HepG2 (cell line): ENCODE results near the gene FOXA1. TPM values are rescaled to one million over a fixed set of nuclear protein-coding genes. Genes with fewer than 3 reads are reported as not detected.
A peak's percentile ranks its signal among the peaks of the same experiment; 100 is the strongest.

ENCODE experiments used
- ARNT ChIP-seq: fragments of 450-650 bp; IDR thresholded peaks from 2 replicates; pipeline ENCODE4 v1.6.1; 2017
- ASH2L ChIP-seq: fragments of 300-600, 200-600 bp; sonication (generic); IDR thresholded peaks from 2 replicates; pipeline ENCODE4 v1.7.0; 2017; ENCODE audit warnings: low read depth, mild to moderate bottlenecking, moderate library complexity, mixed read lengths, low read length; ENCODE audit not compliant: insufficient read length
- BCL6 ChIP-seq: IDR thresholded peaks from 2 replicates; pipeline ENCODE4 v1.6.1; 2016; ENCODE audit warnings: missing genetic modification reagents, missing compliant biosample characterization
- CREM ChIP-seq, 2 experiments: sonication (generic) in 1 of 2; formaldehyde crosslinking in 1 of 2; IDR thresholded peaks; 2 replicates each; pipeline versions ENCODE4 v1.4.0 to v1.6.1; 2016 to 2020; ENCODE audit warnings: antibody characterized with exemption in 1 of 2, mild to moderate bottlenecking in 1 of 2, missing genetic modification reagents in 1 of 2
- DMAP1 ChIP-seq: IDR thresholded peaks from 2 replicates; pipeline ENCODE4 v1.6.1; 2016
- HDAC1 ChIP-seq: sonication (generic); formaldehyde crosslinking; IDR thresholded peaks from 2 replicates; pipeline ENCODE4 v1.5.1; 2020; ENCODE audit warnings: mild to moderate bottlenecking, missing genetic modification reagents
- HNF4A ChIP-seq: sonication (generic); formaldehyde crosslinking; IDR thresholded peaks from 2 replicates; pipeline ENCODE4 v1.4.0; 2020; ENCODE audit warnings: missing genetic modification reagents
- MAFG ChIP-seq: sonication (generic); formaldehyde crosslinking; IDR thresholded peaks from 2 replicates; pipeline ENCODE4 v1.5.1; 2020; ENCODE audit warnings: mild to moderate bottlenecking, missing genetic modification reagents
- MIXL1 ChIP-seq: IDR thresholded peaks from 2 replicates; pipeline ENCODE4 v1.6.1; 2016
- NFYC ChIP-seq: IDR thresholded peaks from 2 replicates; pipeline ENCODE4 v1.6.1; 2016; ENCODE audit warnings: missing genetic modification reagents, missing compliant biosample characterization
- PHF5A ChIP-seq: IDR thresholded peaks from one replicate; pipeline ENCODE4 v1.6.1; 2018; ENCODE audit warnings: low read depth, missing genetic modification reagents; ENCODE audit not compliant: unreplicated experiment
- SRY ChIP-seq: sonication (generic); formaldehyde crosslinking; IDR thresholded peaks from 2 replicates; pipeline ENCODE4 v1.8.0; 2022; ENCODE audit warnings: mild to moderate bottlenecking, missing genetic modification reagents
- TOPORS ChIP-seq: sonication (generic); formaldehyde crosslinking; IDR thresholded peaks from 2 replicates; pipeline ENCODE4 v1.8.0; 2023; ENCODE audit warnings: mild to moderate bottlenecking, missing genetic modification reagents
- ZFP82 ChIP-seq: sonication (generic); formaldehyde crosslinking; IDR thresholded peaks from 2 replicates; pipeline ENCODE4 v1.5.1; 2020; ENCODE audit warnings: mild to moderate bottlenecking, missing genetic modification reagents, borderline replicate concordance
- ZNF253 ChIP-seq: sonication (generic); formaldehyde crosslinking; IDR thresholded peaks from 2 replicates; pipeline ENCODE4 v1.8.0; 2022; ENCODE audit warnings: mild to moderate bottlenecking, missing genetic modification reagents, borderline replicate concordance
- ZNF260 ChIP-seq: sonication (generic); formaldehyde crosslinking; IDR thresholded peaks from 2 replicates; pipeline ENCODE4 v1.4.0; 2020; ENCODE audit warnings: missing genetic modification reagents, low read depth, mild to moderate bottlenecking, borderline replicate concordance
- ZNF331 ChIP-seq: sonication (generic); formaldehyde crosslinking; IDR thresholded peaks from 2 replicates; pipeline ENCODE4 v1.4.0; 2020; ENCODE audit warnings: missing genetic modification reagents
- ZNF572 ChIP-seq: sonication (generic); formaldehyde crosslinking; IDR thresholded peaks from 2 replicates; pipeline ENCODE4 v1.5.1; 2020; ENCODE audit warnings: mild to moderate bottlenecking, missing genetic modification reagents
- ZNF652 ChIP-seq: IDR thresholded peaks from 2 replicates; pipeline ENCODE4 v1.6.1; 2016; ENCODE audit warnings: low read depth, borderline replicate concordance
- ZNF839 ChIP-seq: sonication (generic); formaldehyde crosslinking; IDR thresholded peaks from 2 replicates; pipeline ENCODE4 v1.4.0; 2020; ENCODE audit warnings: missing genetic modification reagents, mild to moderate bottlenecking, borderline replicate concordance
- polyA plus RNA-seq, 8 experiments: library from polyadenylated mRNA; depleted of rRNA in 3 of 8; stranded (reverse) in 7 of 8; unstranded in 1 of 8; fragments of >200 nt; fragmentation: Illumina TruSeq in 4 of 8; extraction: Trizol in 4 of 8; gene quantifications; 2 replicates each; pipeline versions ENCODE4 v1.2.1 to v1.2.3, GENCODE V29; 2011 to 2016; ENCODE audit warnings: low read depth in 4 of 8, missing spikeins in 1 of 8, mixed read lengths in 1 of 8; ENCODE audit not compliant: insufficient read depth in 1 of 8
- total RNA-seq, 5 experiments: library from RNA; depleted of rRNA; stranded (reverse); fragments of >200 nt; fragmentation: Illumina TruSeq; extraction: Trizol; gene quantifications; 2 replicates each; pipeline ENCODE4 v1.2.3, GENCODE V29; 2016; ENCODE audit warnings: low read depth in 1 of 5
- TF ChIP-seq, protein P1 (sequence below): sonication (generic); formaldehyde crosslinking; IDR thresholded peaks from 2 replicates; pipeline ENCODE4 v1.5.0; 2020; ENCODE audit warnings: missing genetic modification reagents, mild to moderate bottlenecking, borderline replicate concordance
- TF ChIP-seq, protein P2 (sequence below): sonication (generic); formaldehyde crosslinking; IDR thresholded peaks from 2 replicates; pipeline ENCODE4 v1.5.1; 2020; ENCODE audit warnings: missing genetic modification reagents, mild to moderate bottlenecking, borderline replicate concordance
- TF ChIP-seq, protein P3 (sequence below): sonication (generic); formaldehyde crosslinking; conservative IDR thresholded peaks from 2 replicates; pipeline ENCODE4 v1.4.0; 2020; ENCODE audit warnings: missing genetic modification reagents
- TF ChIP-seq, protein P4 (sequence below): sonication (generic); formaldehyde crosslinking; IDR thresholded peaks from 2 replicates; pipeline ENCODE4 v1.8.1; 2023; ENCODE audit warnings: missing genetic modification reagents, inconsistent platforms, borderline replicate concordance
- TF ChIP-seq, protein P5 (sequence below): IDR thresholded peaks from 2 replicates; pipeline ENCODE4 v1.6.1; 2012; ENCODE audit warnings: low read depth, low read length, improper control_type of control experiment

The FOXA1 gene
- total and polyA plus RNA-seq, 2 of the 13 experiments (the other 11 are each of a cell fraction or from before 2014, with no cell fraction given), result 43.4 to 58.6 TPM

DNA sequence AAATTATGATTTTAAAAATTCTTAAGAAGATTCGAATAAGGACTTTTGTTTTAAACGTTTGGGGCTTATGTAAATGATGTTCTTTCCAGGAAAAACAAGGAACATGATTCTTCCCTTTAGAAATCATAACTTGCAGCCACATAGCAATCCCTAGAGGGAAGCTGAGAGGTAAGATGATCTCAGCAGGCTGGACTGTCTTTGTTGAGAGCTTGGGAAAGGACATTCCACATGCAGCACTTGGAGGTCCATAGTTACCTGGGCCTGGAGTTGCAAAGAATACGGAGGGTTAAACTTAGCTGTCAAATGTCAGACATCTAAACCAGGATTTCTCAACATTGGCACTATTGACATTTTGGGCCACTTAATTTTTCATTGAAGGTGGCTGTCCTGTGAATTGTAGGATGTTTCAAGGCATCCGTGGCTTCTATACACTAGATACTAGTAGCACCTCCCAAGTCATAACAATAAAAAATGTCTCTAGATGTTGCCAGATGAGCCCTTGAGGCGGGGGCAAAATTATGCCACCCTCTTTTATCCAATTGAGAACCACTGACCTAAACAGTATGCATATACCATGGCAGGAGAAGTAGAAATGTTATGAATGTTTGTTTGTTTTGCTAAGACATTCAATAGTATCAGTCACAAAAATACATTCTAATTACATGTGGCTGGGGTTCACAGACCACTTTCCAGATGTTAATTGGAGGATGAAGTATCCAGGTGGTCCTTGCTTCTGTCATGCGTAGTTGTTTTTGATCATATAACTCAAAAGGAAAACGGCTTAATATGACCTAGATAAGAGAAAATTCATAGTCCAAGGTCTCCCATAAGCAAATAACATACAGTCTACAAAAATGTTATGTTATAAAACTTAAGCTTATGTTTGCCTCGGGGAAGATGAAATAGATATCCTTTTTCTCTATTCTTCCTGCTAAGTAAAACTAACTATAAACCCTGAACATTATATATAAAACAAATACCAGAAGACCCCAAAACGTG lies 30.8 kb upstream of the FOXA1 start (continued):
- TF ChIP-seq, protein P1, sequence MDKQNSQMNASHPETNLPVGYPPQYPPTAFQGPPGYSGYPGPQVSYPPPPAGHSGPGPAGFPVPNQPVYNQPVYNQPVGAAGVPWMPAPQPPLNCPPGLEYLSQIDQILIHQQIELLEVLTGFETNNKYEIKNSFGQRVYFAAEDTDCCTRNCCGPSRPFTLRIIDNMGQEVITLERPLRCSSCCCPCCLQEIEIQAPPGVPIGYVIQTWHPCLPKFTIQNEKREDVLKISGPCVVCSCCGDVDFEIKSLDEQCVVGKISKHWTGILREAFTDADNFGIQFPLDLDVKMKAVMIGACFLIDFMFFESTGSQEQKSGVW (CRISPR knock-in tag), result no peak
- TF ChIP-seq ZNF260 (CRISPR knock-in tag), result no peak
- TF ChIP-seq HNF4A (CRISPR knock-in tag), result peak; percentile 79
- TF ChIP-seq, protein P2, sequence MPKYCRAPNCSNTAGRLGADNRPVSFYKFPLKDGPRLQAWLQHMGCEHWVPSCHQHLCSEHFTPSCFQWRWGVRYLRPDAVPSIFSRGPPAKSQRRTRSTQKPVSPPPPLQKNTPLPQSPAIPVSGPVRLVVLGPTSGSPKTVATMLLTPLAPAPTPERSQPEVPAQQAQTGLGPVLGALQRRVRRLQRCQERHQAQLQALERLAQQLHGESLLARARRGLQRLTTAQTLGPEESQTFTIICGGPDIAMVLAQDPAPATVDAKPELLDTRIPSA (CRISPR knock-in tag), result no peak
- no peak for TF ChIP-seq DMAP1
- TF ChIP-seq ARNT, result no peak
- TF ChIP-seq NFYC (CRISPR knock-in tag), result no peak
- peak; percentile 86 for TF ChIP-seq ZNF652 (CRISPR knock-in tag)
- TF ChIP-seq, protein P3, sequence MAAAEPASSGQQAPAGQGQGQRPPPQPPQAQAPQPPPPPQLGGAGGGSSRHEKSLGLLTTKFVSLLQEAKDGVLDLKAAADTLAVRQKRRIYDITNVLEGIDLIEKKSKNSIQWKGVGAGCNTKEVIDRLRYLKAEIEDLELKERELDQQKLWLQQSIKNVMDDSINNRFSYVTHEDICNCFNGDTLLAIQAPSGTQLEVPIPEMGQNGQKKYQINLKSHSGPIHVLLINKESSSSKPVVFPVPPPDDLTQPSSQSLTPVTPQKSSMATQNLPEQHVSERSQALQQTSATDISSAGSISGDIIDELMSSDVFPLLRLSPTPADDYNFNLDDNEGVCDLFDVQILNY (CRISPR knock-in tag), result no peak
- TF ChIP-seq PHF5A (CRISPR knock-in tag), result no peak
- TF ChIP-seq TOPORS, result 0 out of 2 replicates have a peak, but pooled peaks have one; percentile 45
- TF ChIP-seq, protein P4, sequence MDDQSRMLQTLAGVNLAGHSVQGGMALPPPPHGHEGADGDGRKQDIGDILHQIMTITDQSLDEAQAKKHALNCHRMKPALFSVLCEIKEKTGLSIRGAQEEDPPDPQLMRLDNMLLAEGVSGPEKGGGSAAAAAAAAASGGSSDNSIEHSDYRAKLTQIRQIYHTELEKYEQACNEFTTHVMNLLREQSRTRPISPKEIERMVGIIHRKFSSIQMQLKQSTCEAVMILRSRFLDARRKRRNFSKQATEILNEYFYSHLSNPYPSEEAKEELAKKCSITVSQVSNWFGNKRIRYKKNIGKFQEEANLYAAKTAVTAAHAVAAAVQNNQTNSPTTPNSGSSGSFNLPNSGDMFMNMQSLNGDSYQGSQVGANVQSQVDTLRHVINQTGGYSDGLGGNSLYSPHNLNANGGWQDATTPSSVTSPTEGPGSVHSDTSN (CRISPR knock-in tag), result no peak
- TF ChIP-seq BCL6, result 0 out of 2 replicates have a peak, but pooled peaks have one; percentile 26
- TF ChIP-seq CREM (IDR thresholded peaks at IDR 0.05), result peak; percentile 43
- TF ChIP-seq CREM (CRISPR knock-in tag; IDR thresholded peaks at IDR 0.05), result no peak
- TF ChIP-seq MIXL1 (CRISPR knock-in tag), result peak; percentile 56
- no peak for TF ChIP-seq ZNF572 (CRISPR knock-in tag)
- TF ChIP-seq, protein P5, sequence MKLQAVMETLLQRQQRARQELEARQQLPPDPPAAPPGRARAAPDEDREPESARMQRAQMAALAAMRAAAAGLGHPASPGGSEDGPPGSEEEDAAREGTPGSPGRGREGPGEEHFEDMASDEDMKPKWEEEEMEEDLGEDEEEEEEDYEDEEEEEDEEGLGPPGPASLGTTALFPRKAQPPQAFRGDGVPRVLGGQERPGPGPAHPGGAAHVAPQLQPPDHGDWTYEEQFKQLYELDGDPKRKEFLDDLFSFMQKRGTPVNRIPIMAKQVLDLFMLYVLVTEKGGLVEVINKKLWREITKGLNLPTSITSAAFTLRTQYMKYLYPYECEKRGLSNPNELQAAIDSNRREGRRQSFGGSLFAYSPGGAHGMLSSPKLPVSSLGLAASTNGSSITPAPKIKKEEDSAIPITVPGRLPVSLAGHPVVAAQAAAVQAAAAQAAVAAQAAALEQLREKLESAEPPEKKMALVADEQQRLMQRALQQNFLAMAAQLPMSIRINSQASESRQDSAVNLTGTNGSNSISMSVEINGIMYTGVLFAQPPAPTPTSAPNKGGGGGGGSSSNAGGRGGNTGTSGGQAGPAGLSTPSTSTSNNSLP, result peak; percentile 63; the same call in 1 of the 2 replicates
- no peak for TF ChIP-seq ZNF253 (CRISPR knock-in tag)
- no peak for TF ChIP-seq ZFP82 (CRISPR knock-in tag)
- no peak for TF ChIP-seq MAFG (CRISPR knock-in tag)
- no peak for TF ChIP-seq ZNF839 (CRISPR knock-in tag)
- no peak for TF ChIP-seq ZNF331 (CRISPR knock-in tag)
- 0 out of 2 replicates have a peak, but pooled peaks have one; percentile 34 for TF ChIP-seq HDAC1
- TF ChIP-seq ASH2L, result peak; percentile 33
- no peak for TF ChIP-seq SRY
